GM23338 (cell line): ENCODE data around the gene TMCO1. TPM values are rescaled to one million over a fixed set of nuclear protein-coding genes. Genes with fewer than 3 reads are reported as not detected.
A peak's percentile ranks its signal among the peaks of the same experiment; 100 is the strongest.

Source experiments
- ATAC-seq: fragments of 200-7000 bp; cut with Tn5 transposase; 3 replicates; pipeline ENCODE4 v1.9.1; 2020
- DNase-seq: peaks from one replicate; pipeline ENCODE4 v3.0.0-alpha.2; 2015; ENCODE audit warnings: low spot score
- H2AFZ ChIP-seq: fragments of 200-600 bp; sonication (generic); 2 replicates; pipeline ENCODE4 v1.8.0; 2016; ENCODE audit warnings: antibody characterized with exemption, mild to moderate bottlenecking, moderate library complexity
- H3F3A ChIP-seq: fragments of 200-600 bp; sonication (generic); replicated peaks from 2 replicates; pipeline ENCODE4 v1.8.0; 2017; ENCODE audit warnings: antibody characterized with exemption, mixed run types, low read depth
- H3K27ac ChIP-seq: fragments of 200-600 bp; sonication (generic); 2 replicates; pipeline ENCODE4 v1.6.1; 2016; ENCODE audit warnings: low read depth
- H3K27me3 ChIP-seq: fragments of 200-600 bp; sonication (generic); 2 replicates; pipeline ENCODE4 v1.8.0; 2016; ENCODE audit warnings: mild to moderate bottlenecking, mixed run types, moderate library complexity; ENCODE audit not compliant: insufficient read depth
- H3K36me3 ChIP-seq: fragments of 200-600 bp; sonication (generic); 2 replicates; pipeline ENCODE4 v1.8.0; 2016; ENCODE audit warnings: mild to moderate bottlenecking; ENCODE audit not compliant: insufficient read depth
- H3K4me1 ChIP-seq: fragments of 200-600 bp; sonication (generic); 2 replicates; pipeline ENCODE4 v1.8.0; 2016; ENCODE audit warnings: mild to moderate bottlenecking, moderate library complexity; ENCODE audit not compliant: insufficient read depth
- H3K4me2 ChIP-seq: fragments of 200-600 bp; sonication (generic); 2 replicates; pipeline ENCODE4 v1.7.1; 2017; ENCODE audit warnings: mixed run types
- H3K4me3 ChIP-seq: fragments of 200-600 bp; sonication (generic); 2 replicates; pipeline ENCODE4 v1.6.1; 2016; ENCODE audit warnings: mixed run types
- H3K79me2 ChIP-seq: fragments of 200-600 bp; sonication (generic); replicated peaks from 2 replicates; pipeline ENCODE4 v1.8.0; 2017; ENCODE audit warnings: mild to moderate bottlenecking; ENCODE audit not compliant: insufficient read depth
- H3K9me2 ChIP-seq: fragments of 200-600 bp; sonication (generic); 2 replicates; pipeline ENCODE4 v1.8.0; 2017; ENCODE audit not compliant: insufficient read depth
- H4K20me1 ChIP-seq: fragments of 200-600 bp; sonication (generic); replicated peaks from 2 replicates; pipeline ENCODE4 v1.8.0; 2017; ENCODE audit warnings: mild to moderate bottlenecking; ENCODE audit not compliant: insufficient read depth
- H3K27ac Mint-ChIP-seq: 2 replicates; pipeline ENCODE4 v1.8.0; 2020; ENCODE audit warnings: inconsistent platforms, mild to moderate bottlenecking, moderate library complexity, mixed read lengths
- H3K27me3 Mint-ChIP-seq: 3 replicates; pipeline ENCODE4 v1.8.0; 2022; ENCODE audit warnings: low read depth, mild to moderate bottlenecking, moderate library complexity, mixed read lengths, inconsistent platforms; ENCODE audit not compliant: insufficient read depth, poor library complexity
- H3K36me3 Mint-ChIP-seq: 3 replicates; pipeline ENCODE4 v1.8.0; 2021; ENCODE audit warnings: low read depth, mild to moderate bottlenecking, inconsistent platforms, moderate library complexity, mixed read lengths
- H3K4me1 Mint-ChIP-seq: 3 replicates; pipeline ENCODE4 v1.8.0; 2020; ENCODE audit warnings: mild to moderate bottlenecking, inconsistent platforms, mixed read lengths
- H3K4me3 Mint-ChIP-seq: 3 replicates; pipeline ENCODE4 v1.8.0; 2021; ENCODE audit warnings: moderate library complexity, mild to moderate bottlenecking, inconsistent platforms, mixed read lengths
- H3K9me3 Mint-ChIP-seq: 3 replicates; pipeline ENCODE4 v1.8.0; 2020; ENCODE audit warnings: moderate library complexity, mild to moderate bottlenecking, inconsistent platforms, mixed read lengths
- CTCF ChIP-seq, 2 experiments: fragments of 200-600 bp in 1 of 2; sonication (generic) in 1 of 2; conservative IDR thresholded peaks; 2 replicates each; pipeline versions ENCODE4 v1.5.1 to v1.6.1; 2016 to 2017; ENCODE audit warnings: antibody characterized with exemption in 2 of 2, low read depth in 2 of 2, mild to moderate bottlenecking in 2 of 2, moderate library complexity in 1 of 2
- ETS1 ChIP-seq: IDR thresholded peaks from 2 replicates; pipeline ENCODE4 v1.6.1; 2016; ENCODE audit warnings: antibody characterized with exemption
- JUNB ChIP-seq: IDR thresholded peaks from one replicate; pipeline ENCODE4 v1.6.1; 2016; ENCODE audit warnings: antibody characterized with exemption; ENCODE audit not compliant: unreplicated experiment
- NANOG ChIP-seq: IDR thresholded peaks from 2 replicates; pipeline ENCODE4 v1.6.1; 2016; ENCODE audit warnings: antibody characterized with exemption, borderline replicate concordance
- POLR2AphosphoS5 ChIP-seq: IDR thresholded peaks from 2 replicates; pipeline ENCODE4 v1.6.1; 2016; ENCODE audit warnings: antibody characterized with exemption, low read depth
- REST ChIP-seq: IDR thresholded peaks from one replicate; pipeline ENCODE4 v1.6.1; 2018; ENCODE audit warnings: antibody characterized with exemption; ENCODE audit not compliant: unreplicated experiment
- STAT1 ChIP-seq: IDR thresholded peaks from one replicate; pipeline ENCODE4 v1.6.1; 2016; ENCODE audit warnings: antibody characterized with exemption; ENCODE audit not compliant: unreplicated experiment
- ZNF331 ChIP-seq: fragments of 250-450 bp; sonication (Bioruptor Pico); IDR thresholded peaks from 2 replicates; pipeline ENCODE4 v1.5.0; 2020; ENCODE audit warnings: low read depth, mild to moderate bottlenecking, moderate library complexity
- polyA plus RNA-seq: library from polyadenylated mRNA; unstranded; fragments of >200 nt; fragmentation: Nextera tagmentation; extraction: Ambion mirVana; gene quantifications from 2 replicates; pipeline ENCODE4 v1.2.1, GENCODE V29; 2016
- total RNA-seq: library from RNA; depleted of rRNA; stranded (reverse); fragments of >200 nt; shearing (Covaris generic); gene quantifications from 2 replicates; pipeline ENCODE4 v1.2.3, GENCODE V29; 2014

The TMCO1 gene
- total and polyA plus RNA-seq, 2 experiments from 2014 or later = 38.3 to 116 TPM

- H3K9me3 Mint-ChIP-seq = no peaks in the 10 kb centered on the region
- TF ChIP-seq CTCF (conservative IDR thresholded peaks at IDR 0.05; ENCODE audit: low read depth in 2 of 2) (peak; percentile 46 to 63), REST (no peak)
- ATAC-seq (peak; percentile 37; the same call in 2 of the 3 replicates), DNase-seq (peak; percentile 51)
- H3K36me3 ChIP-seq = peaks cover 22% of the 10 kb centered on the region
- no peaks in the 10 kb centered on the region for H3F3A ChIP-seq
- no peaks in the 10 kb centered on the region for H3K27me3 ChIP-seq
- H2AFZ ChIP-seq = no peak overlapping the region
- no peaks in the 10 kb centered on the region for H3K27me3 Mint-ChIP-seq
- H3K27ac ChIP-seq = no peak overlapping the region
- no peak overlapping the region for H3K4me3 ChIP-seq
- H3K4me2 ChIP-seq = no peak overlapping the region
- H3K36me3 Mint-ChIP-seq = peaks cover 62% of the 10 kb centered on the region
- H3K4me1 ChIP-seq = no peaks in the 10 kb centered on the region
- no peaks in the 10 kb centered on the region for H3K9me2 ChIP-seq
- H3K79me2 ChIP-seq = peaks cover 12% of the 10 kb centered on the region
- H3K27ac Mint-ChIP-seq = no peak overlapping the region
- peaks cover 5% of the 10 kb centered on the region; the same call in 1 of the 2 replicates for H4K20me1 ChIP-seq
- no peak overlapping the region for H3K4me3 Mint-ChIP-seq
- no peaks in the 10 kb centered on the region for H3K4me1 Mint-ChIP-seq
Observed at GRCh38 chr1:165679282-165680036, 89.2 kb downstream of the TMCO1 start.

GRCh38 chr1:165678509-165678908, 90.2 kb downstream of the TMCO1 start:
- Mint-ChIP-seq H3K27ac (no peak overlapping the region), H3K4me1 (no peaks in the 10 kb centered on the region), H3K27me3 (no peaks in the 10 kb centered on the region), H3K9me3 (no peaks in the 10 kb centered on the region), H3K4me3 (no peak overlapping the region), H3K36me3 (peaks cover 62% of the 10 kb centered on the region)
- Histone ChIP-seq H3K79me2 (peaks cover 2% of the 10 kb centered on the region; the same call in 1 of the 2 replicates), H3K27me3 (no peaks in the 10 kb centered on the region), H3K4me2 (no peak overlapping the region), H3K27ac (no peak overlapping the region), H3K4me3 (no peak overlapping the region), H3F3A (no peaks in the 10 kb centered on the region), H2AFZ (no peak overlapping the region), H3K36me3 (peaks cover 22% of the 10 kb centered on the region), H3K4me1 (no peaks in the 10 kb centered on the region), H3K9me2 (no peaks in the 10 kb centered on the region), H4K20me1 (peaks cover 5% of the 10 kb centered on the region; the same call in 1 of the 2 replicates)
- no peak for ATAC-seq
- no peak for DNase-seq
- TF ChIP-seq ETS1 = no peak
- no peak for TF ChIP-seq STAT1
- no peak for TF ChIP-seq ZNF331
- TF ChIP-seq NANOG = no peak
- TF ChIP-seq CTCF (conservative IDR thresholded peaks at IDR 0.05; ENCODE audit: low read depth in 2 of 2) = no peak
- no peak for TF ChIP-seq POLR2AphosphoS5
- no peak for TF ChIP-seq JUNB
